Caco-2 (cell line): ENCODE data around the gene PLXNA2. TPM values are rescaled to one million over a fixed set of nuclear protein-coding genes. Genes with fewer than 3 reads are reported as not detected.

ENCODE experiments used
- BruUV-seq: library from RNA; stranded (reverse); fragments of 400-500 nt; replicated peaks from 2 replicates; lab custom pipeline; 2021; lab: Mats Ljungman, UMichigan
- CTCF ChIA-PET: fragments of 300-600 bp; sonication (Branson Sonifier 250); formaldehyde crosslinking; loops from one replicate; lab custom pipeline; 2022; ENCODE audit warnings: antibody characterized with exemption; lab: Charles Lee
- POLR2A ChIA-PET: fragments of 300-600 bp; sonication (Branson Sonifier 250); formaldehyde crosslinking; loops from one replicate; lab custom pipeline; 2022; ENCODE audit warnings: antibody characterized with exemption; lab: Charles Lee
- DNase-seq, 2 experiments: peaks; one replicate each; pipeline versions ENCODE4 v3.0.0 to v3.0.0-alpha.2; 2020 to 2022
- H3K27me3 ChIP-seq: replicated peaks from 2 replicates; pipeline ENCODE4 v1.6.0; 2011; ENCODE audit warnings: low read length; ENCODE audit not compliant: control insufficient read depth, insufficient read depth
- H3K36me3 ChIP-seq: 2 replicates; pipeline ENCODE4 v1.5.1; 2011; ENCODE audit warnings: low read length; ENCODE audit not compliant: control insufficient read depth, insufficient read depth
- H3K4me1 ChIP-seq: fragments of 250-450 bp; sonication (Bioruptor Pico); 2 replicates; pipeline ENCODE4 v1.5.1; 2020; ENCODE audit warnings: mild to moderate bottlenecking
- H3K4me3 ChIP-seq: 2 replicates; pipeline ENCODE4 v1.5.1; 2011; ENCODE audit warnings: low read depth, mild to moderate bottlenecking, control low read depth, low read length
- H3K9me3 ChIP-seq: fragments of 250-450 bp; sonication (Bioruptor Pico); 2 replicates; pipeline ENCODE4 v1.5.1; 2020; ENCODE audit warnings: mild to moderate bottlenecking, moderate library complexity
- H3K27ac Mint-ChIP-seq: one replicate; pipeline ENCODE4 v1.8.0; 2022; ENCODE audit warnings: mixed read lengths; ENCODE audit not compliant: unreplicated experiment
- H3K27me3 Mint-ChIP-seq: one replicate; pipeline ENCODE4 v1.8.0; 2022; ENCODE audit warnings: mixed read lengths; ENCODE audit not compliant: insufficient read depth, unreplicated experiment
- H3K36me3 Mint-ChIP-seq: one replicate; pipeline ENCODE4 v1.8.0; 2022; ENCODE audit warnings: mild to moderate bottlenecking, mixed read lengths; ENCODE audit not compliant: insufficient read depth, unreplicated experiment
- H3K4me1 Mint-ChIP-seq: one replicate; pipeline ENCODE4 v1.8.0; 2022; ENCODE audit warnings: low read depth, mixed read lengths; ENCODE audit not compliant: unreplicated experiment
- H3K4me3 Mint-ChIP-seq: one replicate; pipeline ENCODE4 v1.8.0; 2022; ENCODE audit warnings: mild to moderate bottlenecking, moderate library complexity, mixed read lengths; ENCODE audit not compliant: unreplicated experiment
- H3K9me3 Mint-ChIP-seq: one replicate; pipeline ENCODE4 v1.8.0; 2022; ENCODE audit warnings: mixed read lengths; ENCODE audit not compliant: unreplicated experiment
- CTCF ChIP-seq, 2 experiments: fragments of 200-600 bp in 1 of 2; IDR thresholded peaks; 1 replicate in 1 of 2; 2 replicates in 1 of 2; pipeline versions ENCODE4 v1.5.1 to v1.8.0; 2011 to 2022; ENCODE audit warnings: antibody characterized with exemption in 1 of 2, control low read depth in 1 of 2, inconsistent platforms in 1 of 2, low read depth in 1 of 2, low read length in 1 of 2, mild to moderate bottlenecking in 1 of 2, moderate library complexity in 1 of 2; ENCODE audit not compliant: insufficient read depth in 1 of 2, severe bottlenecking in 1 of 2, unreplicated experiment in 1 of 2
- intact Hi-C: fragments of 100-400 bp; cut with micrococcal nuclease; formaldehyde crosslinking; loops from one replicate; pipeline ENCODE4 v1.10.0; 2022; ENCODE audit not compliant: unreplicated experiment
- total RNA-seq: library from RNA; stranded (reverse); gene quantifications from 2 replicates; pipeline ENCODE4 v1.2.3, GENCODE V29; 2022

The PLXNA2 gene
- total RNA-seq, 1 experiment from 2014 or later = 3.2 TPM

GRCh38 chr1:208268541-208269337 lies 24.6 kb upstream of the PLXNA2 start:
- H3K36me3 Mint-ChIP-seq = no peaks in the 10 kb centered on the region
- no peak overlapping the region for H3K4me3 Mint-ChIP-seq
- H3K9me3 Mint-ChIP-seq = no peaks in the 10 kb centered on the region
- Histone ChIP-seq H3K9me3 (no peaks in the 10 kb centered on the region), H3K4me1 (no peaks in the 10 kb centered on the region), H3K4me3 (no peak overlapping the region), H3K36me3 (no peaks in the 10 kb centered on the region), H3K27me3 (peaks cover 2% of the 10 kb centered on the region)
- ChIA-PET POLR2A (no interaction called here), CTCF (no interaction called here)
- H3K4me1 Mint-ChIP-seq = no peaks in the 10 kb centered on the region
- no peak for DNase-seq
- BruUV-seq = no TSS peak
- TF ChIP-seq CTCF (IDR thresholded peaks at IDR 0.05; ENCODE audit: insufficient read depth in 1 of 2, low read depth in 1 of 2, low read length in 1 of 2, severe bottlenecking in 1 of 2, unreplicated experiment in 1 of 2) = no peak
- H3K27ac Mint-ChIP-seq = no peak overlapping the region
- peaks cover 32% of the 10 kb centered on the region for H3K27me3 Mint-ChIP-seq
- intact Hi-C loops = no loop called here

DNA sequence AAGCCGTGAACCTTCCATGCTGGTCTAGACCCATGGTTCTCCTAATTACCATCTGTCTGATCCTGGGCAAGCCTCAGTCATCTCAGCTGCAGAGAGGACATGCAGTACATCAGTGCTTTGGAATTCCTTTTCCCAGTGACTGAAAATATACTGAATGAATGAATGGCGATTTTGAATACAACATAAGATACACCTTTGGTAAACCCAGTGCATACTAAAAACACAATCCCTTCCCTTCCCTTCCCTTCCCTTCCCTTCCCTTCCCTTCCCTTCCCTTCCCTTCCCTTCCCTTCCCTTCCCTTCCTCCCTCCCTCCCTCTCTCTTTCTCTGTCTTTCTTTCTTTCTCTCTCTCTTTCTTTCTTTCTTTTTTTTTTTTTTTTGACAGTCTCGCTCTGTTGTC lies 21.3 kb upstream of the PLXNA2 start:
- Histone ChIP-seq H3K36me3 (no peaks in the 10 kb centered on the region), H3K27me3 (peaks cover 3% of the 10 kb centered on the region), H3K4me3 (no peak overlapping the region), H3K4me1 (no peaks in the 10 kb centered on the region), H3K9me3 (peaks cover 5% of the 10 kb centered on the region; the same call in 1 of the 2 replicates)
- Mint-ChIP-seq H3K4me1 (no peaks in the 10 kb centered on the region), H3K9me3 (no peaks in the 10 kb centered on the region), H3K27ac (no peak overlapping the region), H3K4me3 (no peak overlapping the region), H3K27me3 (peaks cover 32% of the 10 kb centered on the region), H3K36me3 (no peaks in the 10 kb centered on the region)
- POLR2A ChIA-PET = no interaction called here
- no peak for DNase-seq
- TF ChIP-seq CTCF (IDR thresholded peaks at IDR 0.05; ENCODE audit: insufficient read depth in 1 of 2, low read depth in 1 of 2, low read length in 1 of 2, severe bottlenecking in 1 of 2, unreplicated experiment in 1 of 2) = no peak
- BruUV-seq = no TSS peak
- intact Hi-C loops = no loop called here
- CTCF ChIA-PET = no interaction called here

DNA sequence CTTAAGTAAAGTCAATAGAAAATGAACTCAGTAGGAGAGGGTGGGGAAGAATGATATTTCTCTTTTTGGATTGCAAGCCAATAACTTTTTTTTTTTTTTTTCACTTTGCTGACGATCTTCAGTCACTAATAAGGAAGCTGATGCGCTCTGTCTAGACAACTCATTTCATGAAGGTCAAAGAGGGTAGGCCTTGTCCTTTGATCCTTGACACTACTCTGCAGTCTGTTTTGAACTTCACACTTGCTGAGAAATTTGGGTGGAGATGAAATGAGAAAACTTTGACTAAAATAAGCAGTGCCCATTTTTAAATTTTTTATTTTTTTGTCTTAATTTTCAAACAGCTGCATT lies 20.9 kb upstream of the PLXNA2 start:
- Histone ChIP-seq H3K36me3 (no peaks in the 10 kb centered on the region), H3K9me3 (peaks cover 8% of the 10 kb centered on the region; the same call in 1 of the 2 replicates), H3K4me3 (no peak overlapping the region), H3K27me3 (peaks cover 3% of the 10 kb centered on the region), H3K4me1 (no peaks in the 10 kb centered on the region)
- no peak overlapping the region for H3K4me3 Mint-ChIP-seq
- BruUV-seq = no TSS peak
- H3K9me3 Mint-ChIP-seq = no peaks in the 10 kb centered on the region
- peaks cover 32% of the 10 kb centered on the region for H3K27me3 Mint-ChIP-seq
- TF ChIP-seq CTCF (IDR thresholded peaks at IDR 0.05; ENCODE audit: insufficient read depth in 1 of 2, low read depth in 1 of 2, low read length in 1 of 2, severe bottlenecking in 1 of 2, unreplicated experiment in 1 of 2) = no peak
- CTCF ChIA-PET = no interaction called here
- no peaks in the 10 kb centered on the region for H3K36me3 Mint-ChIP-seq
- POLR2A ChIA-PET = no interaction called here
- no peak overlapping the region for H3K27ac Mint-ChIP-seq
- no peaks in the 10 kb centered on the region for H3K4me1 Mint-ChIP-seq
- DNase-seq = no peak
- intact Hi-C loops = no loop called here
